ENCODE measurements around the gene AADAT.

GRCh38 chr4:170111085-170111484 lies 21.3 kb upstream of the AADAT start:
- TF ChIP-seq CTCF (IDR thresholded peaks at IDR 0.05) (no peak), POLR2A (IDR thresholded peaks at IDR 0.05) (no peak), POLR2AphosphoS5 (IDR thresholded peaks at IDR 0.05) (no peak), EP300 (IDR thresholded peaks at IDR 0.05) (no peak)

Data from suprapubic skin (tissue), 4 donors.